ENCODE results near the gene DLGAP1.
"Not testable (repeated sequence)": the region's sequence is repeated elsewhere in the genome, so short reads cannot be mapped to it uniquely, and the experiment has no call there.

DLGAP1 gene

DNA sequence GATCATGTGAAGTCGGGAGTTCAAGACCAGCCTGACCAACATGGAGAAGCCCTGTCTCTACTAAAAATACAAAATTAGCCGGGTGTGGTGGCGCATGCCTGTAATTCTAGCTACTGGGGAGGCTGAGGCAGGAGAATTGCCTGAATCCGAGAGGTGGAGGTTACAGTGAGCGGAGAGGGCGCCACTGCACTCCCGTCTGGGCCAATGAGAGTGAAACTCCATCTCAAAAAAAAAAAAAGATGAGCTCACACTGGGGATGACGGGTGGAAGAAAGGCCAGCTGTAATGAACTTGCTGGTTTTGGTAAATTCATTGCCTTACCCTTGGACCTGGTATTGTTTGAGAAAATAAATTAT is 847.0 kb downstream of the DLGAP1 start:
- DNase-seq: not testable (repeated sequence)

DNA sequence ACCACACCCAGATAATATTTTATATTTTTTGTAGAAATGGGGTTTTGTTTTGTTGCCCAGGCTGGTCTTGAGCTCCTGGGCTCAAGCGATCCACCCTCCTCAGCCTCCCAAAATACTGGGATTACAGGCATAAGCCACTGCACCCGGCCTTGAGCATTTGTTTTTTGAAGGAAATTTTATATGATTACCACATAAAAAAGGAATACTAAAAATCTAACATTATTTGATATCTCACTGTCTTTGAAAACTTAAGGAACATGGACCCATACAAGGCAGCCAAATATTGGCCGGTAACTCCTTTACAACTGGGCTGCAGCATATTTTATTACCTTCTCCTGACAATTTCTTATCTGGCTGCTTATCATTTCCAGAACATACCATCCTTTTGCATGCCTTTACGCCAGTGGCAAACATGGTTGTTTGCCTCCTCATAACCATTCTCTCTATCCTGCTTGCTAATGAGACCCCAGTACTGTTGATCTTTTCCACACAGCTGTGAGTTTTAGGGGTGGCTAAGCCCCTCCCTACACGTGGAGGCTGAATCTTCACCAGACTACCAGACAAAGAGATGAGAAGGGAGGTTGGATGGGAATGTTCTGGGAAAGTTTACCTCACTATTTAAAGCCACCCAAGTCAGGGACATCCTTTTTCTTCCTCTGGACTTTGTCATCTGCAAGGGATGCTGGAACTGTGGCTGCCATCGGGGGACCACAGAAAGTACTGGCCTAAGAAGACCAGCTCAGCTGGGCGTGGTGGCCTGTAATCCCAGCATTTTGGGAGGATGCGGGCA is 847.6 kb downstream of the DLGAP1 start:
- DNase-seq: no peak

DNA sequence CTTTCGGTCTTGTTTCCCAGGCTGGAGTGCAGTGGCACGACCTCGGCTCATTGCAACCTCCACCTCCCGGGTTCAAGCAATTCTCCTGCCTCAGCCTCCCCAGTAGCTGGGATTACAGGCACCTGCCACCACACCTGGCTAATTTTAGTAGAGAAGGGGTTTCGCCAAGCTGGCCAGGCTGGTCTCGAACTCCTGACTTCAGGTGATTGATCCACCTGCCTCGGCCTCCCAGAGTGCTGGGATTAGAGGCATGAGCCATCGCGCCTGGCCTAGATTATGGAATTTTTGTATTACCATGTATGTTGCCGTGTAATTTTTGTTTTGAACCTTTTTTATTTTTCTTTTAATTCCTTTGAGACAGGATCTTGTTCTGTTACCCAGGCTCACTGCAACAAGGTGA is 848.2 kb downstream of the DLGAP1 start:
- DNase-seq: not testable (repeated sequence)

DNA sequence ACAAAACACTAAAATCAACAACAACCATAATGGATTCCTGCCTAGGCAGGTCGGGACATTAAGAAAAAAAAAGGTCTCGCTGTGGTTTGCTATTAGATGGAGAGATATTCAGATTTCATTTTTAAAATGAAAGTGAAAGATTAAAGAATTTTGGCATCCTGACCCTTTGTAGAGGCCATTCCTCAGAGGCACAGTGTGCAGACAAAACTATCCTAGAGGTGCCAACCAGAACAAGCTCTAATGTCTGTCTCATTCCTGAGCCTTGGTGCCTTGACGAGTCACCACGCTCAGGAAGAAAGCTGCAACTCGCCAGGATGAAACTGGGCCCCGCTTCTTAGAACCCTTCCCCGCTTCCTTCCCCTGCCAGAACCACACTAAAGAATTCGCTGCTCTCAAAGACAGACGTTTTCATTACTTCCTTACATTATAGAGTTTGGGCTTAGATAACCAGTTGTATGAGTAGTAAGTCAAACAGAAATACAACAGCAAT is 849.1 kb downstream of the DLGAP1 start:
- DNase-seq: peak; percentile 24

DNA sequence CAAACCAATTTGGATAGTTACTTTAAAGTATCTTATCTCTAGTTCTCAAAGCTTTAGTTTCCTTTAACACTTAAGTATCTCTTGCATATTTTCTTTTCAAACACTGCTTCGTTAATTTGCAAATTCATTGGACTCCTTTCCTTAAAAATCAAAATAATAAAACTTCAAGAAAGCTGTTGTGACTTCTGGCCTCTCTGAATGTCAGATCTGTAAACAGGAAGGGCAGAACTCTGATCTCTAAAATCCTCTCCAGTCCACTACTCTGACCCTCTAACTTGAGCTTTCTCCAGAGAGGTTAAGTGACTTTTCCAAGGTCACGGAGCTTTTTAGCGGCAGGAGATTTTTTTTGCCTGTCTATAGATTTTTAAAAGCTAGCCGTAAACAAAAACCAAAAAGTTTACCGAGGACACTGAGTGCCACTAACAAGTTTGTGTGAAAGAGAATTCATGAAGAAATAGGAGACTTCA is 849.6 kb downstream of the DLGAP1 start:
- DNase-seq: no peak

DNA sequence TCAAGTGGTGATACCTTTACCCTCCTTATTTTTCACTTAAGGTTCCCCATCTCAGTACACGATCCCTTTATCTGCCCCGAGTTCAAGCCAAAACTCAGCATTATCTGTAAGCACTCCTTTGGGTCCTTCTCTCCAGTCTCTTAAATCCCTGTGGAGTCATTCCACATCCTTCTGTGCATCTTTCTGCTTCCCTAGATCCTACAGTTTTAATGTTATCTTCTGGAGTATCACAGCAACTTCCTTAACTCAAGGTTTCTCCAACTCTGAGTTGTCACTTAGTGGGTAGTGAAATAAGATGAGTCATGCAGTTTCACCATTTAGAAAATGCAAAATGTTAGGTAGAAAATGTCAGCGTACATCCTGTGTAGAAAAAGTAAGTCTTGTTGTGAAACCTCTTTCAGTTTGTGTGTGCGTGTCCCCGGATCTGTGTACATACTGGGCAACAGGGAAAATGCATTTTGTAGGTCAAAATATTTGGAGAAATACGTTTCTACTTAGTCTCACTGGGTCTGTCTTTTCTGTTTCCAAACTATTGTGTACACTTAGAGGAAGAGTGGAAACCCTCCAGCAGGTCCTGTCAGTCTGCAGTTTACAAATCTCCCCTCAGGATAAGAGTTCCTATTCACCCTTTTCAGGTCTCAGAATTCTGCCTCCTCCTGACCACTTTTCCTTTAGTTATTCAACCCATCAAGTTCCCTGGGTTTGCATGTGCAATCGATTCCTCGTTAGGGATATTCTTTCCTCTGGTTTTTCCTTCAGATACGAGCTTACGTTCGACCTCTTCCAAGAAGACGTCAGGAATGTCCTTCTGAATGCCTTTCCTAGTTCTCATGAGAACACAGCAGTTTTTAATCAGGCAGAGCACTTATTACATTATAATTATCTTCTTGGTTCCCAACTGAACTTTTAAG is 850.4 kb downstream of the DLGAP1 start:
- no peak for DNase-seq

DNA sequence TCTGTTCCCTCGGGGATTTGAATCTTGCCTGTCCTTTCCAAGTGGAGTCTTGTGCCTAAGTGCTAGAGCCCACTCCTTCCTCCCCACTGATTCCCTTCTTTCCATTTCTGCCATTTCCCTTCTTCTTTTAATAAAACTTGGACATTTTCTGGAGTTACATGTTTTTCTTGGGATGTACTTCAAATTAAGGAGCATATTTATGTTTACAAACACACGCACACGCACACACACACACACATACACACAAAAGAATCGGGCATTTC is 850.9 kb downstream of the DLGAP1 start:
- DNase-seq: no peak

DNA sequence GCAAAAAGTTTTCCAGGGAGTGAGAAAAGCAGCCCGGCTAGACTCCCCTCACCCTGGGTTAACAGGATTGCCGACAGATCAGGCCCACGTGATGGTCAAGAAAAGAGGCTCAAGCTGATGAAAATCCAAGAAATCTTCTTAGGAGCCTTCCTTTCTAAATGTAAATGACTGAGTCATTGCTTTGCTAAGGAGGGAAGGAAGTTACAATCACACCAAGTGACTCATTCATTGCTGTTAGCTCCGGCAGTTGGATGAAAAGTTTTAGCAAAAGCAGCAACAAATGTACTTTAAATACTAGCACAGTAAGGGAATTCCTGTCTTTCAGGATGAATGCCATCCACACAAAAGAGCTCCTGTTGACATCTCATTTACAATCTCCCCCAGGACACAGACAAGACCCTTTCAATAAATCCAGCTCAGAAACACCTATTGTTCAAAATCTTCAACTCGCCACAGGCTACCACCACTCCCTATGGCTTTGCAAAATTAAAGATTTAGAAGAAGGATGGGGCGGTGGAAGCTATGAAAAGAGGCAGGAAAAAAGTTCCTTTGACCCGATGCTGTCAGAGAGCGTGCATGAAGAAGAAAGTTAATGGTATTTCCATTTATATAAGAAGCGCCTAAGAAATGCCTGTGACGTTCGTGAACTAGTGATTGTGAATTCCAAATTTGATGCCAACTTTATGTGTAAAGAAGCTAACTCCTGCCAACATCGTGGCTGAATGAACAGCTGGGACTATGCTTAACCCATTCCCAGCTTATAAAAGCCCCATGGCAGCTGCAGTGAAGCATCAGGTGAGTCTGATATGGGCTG is 851.5 kb downstream of the DLGAP1 start:
- no peak for DNase-seq

DNA sequence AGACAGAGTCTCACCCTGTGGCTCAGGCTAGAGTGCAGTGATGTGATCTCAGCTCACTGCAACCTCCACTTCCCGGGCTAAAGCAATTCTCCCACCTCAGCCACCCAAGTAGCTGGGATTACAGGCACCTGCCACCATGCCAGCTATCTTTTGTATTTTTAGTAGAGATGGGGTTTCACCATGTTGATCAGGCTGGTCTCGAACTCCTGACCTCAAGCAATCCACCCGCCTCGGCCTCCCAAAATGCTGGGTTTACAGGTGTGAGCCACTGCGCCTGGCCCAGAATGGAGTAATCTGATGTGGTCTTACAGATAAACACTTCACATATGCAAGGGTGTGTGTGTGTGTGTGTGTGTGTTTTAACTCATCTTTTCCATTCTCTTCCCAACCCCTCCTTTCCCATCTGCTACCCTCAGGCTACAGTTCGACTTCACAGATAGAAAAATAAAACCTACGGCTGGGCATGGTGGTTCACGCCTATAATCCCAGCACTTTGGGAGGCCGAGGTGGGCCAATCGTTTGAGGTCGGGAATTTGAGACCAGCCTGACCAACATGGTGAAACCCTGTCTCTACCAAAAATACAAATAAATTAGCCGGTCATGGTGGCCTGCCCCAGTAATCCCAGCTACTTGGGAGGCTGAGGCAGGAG is 853.9 kb downstream of the DLGAP1 start:
- not testable (repeated sequence) for DNase-seq

DNA sequence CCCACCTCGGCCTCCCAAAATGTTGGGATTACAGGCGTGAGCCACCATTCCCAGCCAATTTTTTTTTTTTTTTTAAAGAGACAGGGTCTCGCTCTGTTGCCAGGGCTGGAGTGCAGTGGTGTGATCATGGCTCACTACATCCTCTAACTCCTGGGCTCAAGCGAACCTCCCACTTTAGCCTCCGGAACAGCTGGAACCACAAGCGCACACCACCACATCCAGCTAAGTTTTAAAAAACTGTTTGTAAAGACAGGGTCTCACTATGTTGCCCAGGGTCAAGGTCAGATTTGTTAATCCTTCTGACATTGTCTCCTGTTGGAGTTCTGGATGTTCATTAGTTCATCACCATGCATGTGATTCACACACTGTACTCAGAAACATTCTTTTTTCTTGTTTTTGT is 855.2 kb downstream of the DLGAP1 start:
- no peak for DNase-seq

DNA sequence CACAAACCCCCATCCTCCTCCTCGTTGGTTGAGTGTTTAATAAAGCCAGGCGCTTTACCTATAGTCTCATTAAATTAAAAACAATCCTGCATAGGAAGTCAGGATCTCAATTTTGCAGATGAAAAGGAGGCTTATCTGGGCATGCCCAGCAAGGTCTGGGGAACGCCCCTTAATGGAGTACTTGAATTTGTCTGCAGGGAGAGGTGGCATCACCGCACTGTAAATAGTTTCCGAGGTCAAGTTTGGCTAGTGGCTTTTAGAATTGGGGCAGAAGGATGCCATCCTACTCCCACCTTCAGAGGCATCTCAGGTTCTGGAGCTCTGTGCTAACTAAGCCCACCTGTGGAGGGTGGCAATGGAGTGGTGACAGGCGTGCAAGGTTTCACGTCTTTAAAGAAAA is 855.9 kb downstream of the DLGAP1 start:
- no peak for DNase-seq

DNA sequence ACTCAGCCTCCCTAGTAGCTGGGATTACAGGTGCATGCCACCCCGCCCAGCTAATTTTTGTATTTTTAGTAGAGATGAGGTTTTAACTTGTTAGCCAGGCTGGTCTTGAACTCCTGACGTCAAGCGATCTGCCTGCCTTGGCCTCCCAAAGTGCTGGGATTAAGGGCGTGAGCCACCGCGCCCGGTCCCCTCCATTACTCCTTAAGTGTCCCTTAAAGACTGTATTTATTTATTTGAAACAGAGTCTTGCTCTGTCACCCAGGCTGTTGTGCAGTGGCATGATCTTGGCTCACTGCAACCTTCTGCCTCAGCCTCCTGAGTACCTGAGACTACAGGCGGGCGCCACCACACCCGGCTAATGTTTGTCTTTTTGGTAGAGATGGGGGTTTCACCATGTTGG is 856.5 kb downstream of the DLGAP1 start:
- no peak for DNase-seq

DNA sequence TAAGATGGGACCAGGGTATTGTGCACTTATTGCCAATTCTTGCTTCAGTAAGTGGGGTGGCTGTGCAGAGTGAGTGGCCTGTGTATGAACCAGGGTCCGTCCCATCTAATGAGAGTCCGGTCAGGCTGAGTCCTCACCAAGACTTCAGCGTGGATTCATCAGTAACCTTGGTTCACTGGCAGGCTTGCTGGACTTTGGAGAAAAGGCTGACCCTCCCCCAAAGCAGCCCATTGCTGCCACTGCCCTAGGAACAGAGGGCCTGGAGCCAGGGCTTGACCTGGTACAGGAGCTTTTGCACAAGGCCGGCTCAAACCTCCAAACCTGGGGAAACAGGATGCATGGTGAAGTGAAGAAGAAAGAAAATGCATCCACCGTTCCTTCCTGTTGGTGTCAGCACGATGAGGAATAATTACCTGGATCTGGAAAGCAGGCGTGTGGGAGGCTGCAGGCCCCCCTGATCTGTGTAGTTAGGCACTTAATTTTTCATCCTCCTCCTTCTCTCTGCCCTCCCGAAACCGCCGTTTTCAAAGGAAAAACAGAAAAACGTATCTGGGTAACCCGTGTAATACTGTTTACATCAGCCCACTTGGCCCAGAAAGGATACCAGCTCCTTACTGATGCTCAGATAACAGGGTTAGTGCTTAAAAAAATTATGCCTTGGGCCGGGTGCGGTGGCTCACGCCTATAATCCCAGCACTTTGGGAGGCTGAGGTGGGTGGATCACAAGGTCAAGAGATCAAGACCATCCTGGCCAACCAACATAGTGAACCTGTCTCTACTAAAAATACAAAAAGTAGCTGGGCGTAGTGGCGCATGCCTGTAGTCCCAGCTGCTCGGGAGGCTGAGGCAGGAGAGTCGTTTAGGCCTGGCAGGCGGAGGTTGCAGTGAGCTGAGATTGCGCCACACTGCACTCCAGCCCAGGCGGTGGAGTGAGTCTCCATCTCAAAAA is 857.4 kb downstream of the DLGAP1 start:
- DNase-seq: no peak

DNA sequence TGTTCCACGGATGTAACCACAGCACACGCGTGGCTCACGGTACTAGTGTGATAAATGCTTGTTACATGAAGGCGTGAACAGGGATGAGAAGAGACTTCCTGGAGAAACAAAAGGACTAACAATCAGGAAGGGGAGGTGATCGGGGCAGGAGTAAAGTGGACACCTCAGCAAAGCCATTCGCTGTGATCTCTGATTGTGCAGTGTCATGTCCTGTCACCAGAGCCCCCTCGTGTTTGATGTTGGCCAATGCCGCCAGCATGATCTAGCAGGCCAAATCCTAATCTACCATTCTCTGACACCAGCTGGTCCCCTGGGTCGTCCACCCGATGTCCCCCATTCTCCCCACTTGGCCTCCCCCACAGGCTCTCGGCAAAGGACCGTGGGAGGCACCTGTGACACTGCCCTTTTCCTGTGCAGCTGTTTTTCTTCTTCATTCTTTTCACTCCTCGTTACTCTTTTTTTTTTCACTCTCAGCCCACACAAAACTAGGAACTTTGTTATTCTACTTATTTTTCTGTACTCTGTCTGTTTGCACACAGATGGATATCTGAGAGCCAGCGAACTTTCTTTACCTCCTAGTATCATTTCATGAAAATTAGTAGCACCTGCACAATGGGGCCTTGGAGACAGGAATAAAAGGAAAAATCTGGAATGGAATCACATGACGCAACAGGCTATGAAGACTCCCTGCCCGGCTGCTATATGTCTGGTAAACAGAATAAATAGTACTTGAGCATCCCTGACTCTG is 858.3 kb downstream of the DLGAP1 start:
- DNase-seq: peak; percentile 28

DNA sequence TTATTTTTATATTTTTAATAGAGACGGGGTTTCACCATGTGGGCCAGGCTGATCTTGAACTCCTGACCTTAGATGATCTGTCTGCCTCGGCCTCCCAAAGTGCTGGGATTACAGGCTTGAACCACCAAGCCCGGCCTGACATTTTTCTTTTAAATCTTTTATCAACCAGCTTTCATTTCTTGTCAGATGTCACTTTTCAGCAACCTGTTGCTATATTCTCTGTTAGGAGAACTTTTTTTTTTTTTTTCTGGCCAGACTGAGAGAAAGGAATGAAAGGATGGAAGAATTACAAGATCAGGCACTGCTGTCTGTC is 858.8 kb downstream of the DLGAP1 start:
- no peak for DNase-seq

DNA sequence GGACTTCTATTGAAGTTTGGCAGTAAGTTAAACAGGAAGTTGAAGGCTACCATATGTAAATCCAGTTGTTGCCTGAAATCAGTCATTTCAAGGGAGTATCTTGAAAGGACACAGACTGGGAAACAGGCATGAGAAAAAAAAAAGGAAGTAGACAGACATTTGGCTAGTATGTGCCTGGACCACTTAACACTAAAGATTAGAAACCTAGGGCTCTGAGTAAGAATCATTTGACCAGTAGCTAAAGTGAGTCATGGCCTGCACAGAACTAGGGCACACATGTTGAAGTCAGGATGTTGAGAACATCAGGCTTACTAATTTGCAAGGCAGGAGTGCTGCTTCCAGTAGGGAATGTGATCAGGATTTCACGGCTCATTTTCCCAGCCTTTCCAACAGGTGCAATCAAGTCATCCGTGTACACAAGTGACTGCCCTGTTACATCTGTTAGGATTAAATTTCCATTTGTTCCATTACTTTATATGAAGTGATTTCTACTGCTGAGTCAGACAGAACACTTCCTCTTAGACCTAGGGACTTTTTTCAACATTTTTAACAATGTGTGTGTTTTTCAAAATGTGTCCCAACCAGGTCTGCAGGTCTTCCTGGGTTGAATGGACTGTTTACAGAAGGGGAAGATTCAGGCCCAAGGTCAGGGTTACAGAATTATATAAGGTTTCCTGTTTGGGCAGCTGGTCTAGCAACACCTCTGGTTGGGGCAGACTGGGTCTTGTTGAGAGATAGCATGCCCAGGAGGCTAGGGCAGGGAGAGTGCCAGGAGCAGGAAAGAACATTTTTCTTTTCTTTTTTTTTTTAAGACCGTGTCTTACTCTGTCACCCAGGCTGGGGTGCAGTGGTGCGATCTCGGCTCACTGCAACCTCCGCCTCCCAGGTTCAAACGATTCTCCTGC is 859.5 kb downstream of the DLGAP1 start:
- DNase-seq: peak; percentile 25

DNA sequence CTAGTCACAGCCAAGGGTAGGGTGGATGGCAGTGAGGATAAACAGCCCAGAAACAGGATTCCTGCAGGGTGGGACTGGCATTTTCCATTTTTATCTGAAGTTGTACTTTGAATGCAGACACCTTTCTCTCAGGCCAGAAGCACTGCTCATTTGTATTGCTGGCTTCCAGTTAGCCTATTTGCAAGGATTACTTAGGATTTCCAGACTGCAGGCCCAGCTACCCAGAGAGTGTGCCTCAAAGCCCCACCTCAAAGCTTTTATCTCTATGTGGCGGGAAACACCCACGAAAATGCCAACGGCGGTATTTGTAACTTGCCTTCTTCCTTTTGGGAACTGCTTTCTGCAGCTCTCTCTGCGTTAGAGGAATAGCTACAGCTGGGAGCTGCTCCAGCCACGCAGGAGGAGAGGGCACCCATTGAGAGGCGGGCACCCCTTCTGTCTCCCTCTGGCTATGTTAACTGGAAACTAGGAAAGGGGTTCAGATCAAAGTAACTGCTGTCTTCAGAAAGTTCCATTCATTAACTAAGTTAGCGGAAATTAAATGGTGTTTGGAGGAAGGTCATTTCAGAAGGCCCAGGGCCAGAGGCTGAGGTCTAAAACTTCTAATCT is 860.2 kb downstream of the DLGAP1 start:
- DNase-seq: no peak

DNA sequence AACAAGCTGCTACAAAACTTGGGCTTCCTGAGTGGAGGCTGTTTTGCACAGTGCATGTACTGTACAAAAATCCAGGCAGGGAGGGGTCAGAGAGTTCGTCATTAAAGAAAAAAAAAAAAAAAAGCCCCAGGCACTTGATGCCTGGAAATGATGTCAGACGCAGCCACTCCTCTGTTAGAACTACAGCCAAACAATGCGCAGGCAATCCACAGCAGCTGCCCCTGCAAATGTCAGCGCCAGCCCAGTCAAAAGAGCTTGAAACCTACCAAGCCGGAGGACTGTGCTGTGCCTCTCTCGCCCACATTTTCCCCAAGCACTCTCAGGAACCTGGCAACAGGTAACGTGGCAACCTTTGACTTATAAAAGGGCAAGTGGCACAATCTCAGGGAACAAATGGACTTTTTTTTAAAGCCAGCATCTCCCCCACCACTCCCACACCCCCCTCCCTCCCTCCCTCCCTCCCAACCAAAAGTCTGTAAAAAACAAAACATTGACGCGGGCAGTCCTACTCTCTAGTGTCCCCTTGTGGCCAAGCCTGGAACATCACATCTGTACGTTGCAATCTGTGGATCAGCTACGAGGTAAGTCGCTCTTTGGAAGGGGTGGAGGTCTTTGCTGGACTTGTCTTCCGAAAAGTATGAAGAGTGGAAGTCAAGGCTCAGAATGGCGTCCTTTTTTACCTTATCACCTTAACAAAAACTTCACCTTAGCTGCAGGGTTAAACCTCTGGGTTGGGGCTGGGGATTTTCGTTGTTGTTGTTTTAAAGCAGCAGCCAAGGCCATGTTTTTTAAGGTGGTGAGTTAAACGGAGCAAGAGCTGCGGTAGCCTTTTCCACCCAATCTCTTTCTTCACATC is 861.0 kb downstream of the DLGAP1 start:
- peak; percentile 83 for DNase-seq

Data from activated CD8-positive, alpha-beta memory T cell treated with anti-CD3 and anti-CD28 coated beads, Interleukin-2, amount 50 U/mL, for 4 hours (primary cell).